T-cell (primary cell): ENCODE results near the gene CDC7. TPM values are rescaled to one million over a fixed set of nuclear protein-coding genes. Genes with fewer than 3 reads are reported as not detected.

Experiments
- ATAC-seq, 4 experiments: fragments of 200-7000 bp in 3 of 4; fragments of 150-1000 bp in 1 of 4; cut with Tn5 transposase; replicated peaks in 1 of 4; 1 replicate in 3 of 4; 2 replicates in 1 of 4; pipeline ENCODE4 v1.10.0; 2021; ENCODE audit warnings: moderate library complexity in 3 of 4, mild to moderate bottlenecking in 2 of 4, moderate number of reproducible peaks in 1 of 4
- CTCF ChIA-PET, 2 donors: fragments of 300-600 bp; sonication (Branson Sonifier 250); formaldehyde crosslinking; loops; one replicate each; lab custom pipeline; 2022; ENCODE audit warnings: antibody characterized with exemption in 2 of 2; lab: Charles Lee
- POLR2A ChIA-PET, 2 donors: fragments of 300-600 bp; sonication (Branson Sonifier 250); formaldehyde crosslinking; loops; one replicate each; lab custom pipeline; 2022; ENCODE audit warnings: antibody characterized with exemption in 2 of 2; lab: Charles Lee
- DNase-seq, 35 experiments: peaks; one replicate each; pipeline versions ENCODE4 v3.0.0 to v3.0.0-alpha.2; 2013 to 2023
- H3K27ac ChIP-seq: one replicate; pipeline ENCODE4 v1.5.1; 2013; ENCODE audit warnings: low read length
- H3K27me3 ChIP-seq, 2 experiments: replicated peaks in 1 of 2; 1 replicate in 1 of 2; 2 replicates in 1 of 2; pipeline versions ENCODE4 v1.6.1 to v1.7.0; 2013; ENCODE audit warnings: low read length in 1 of 2, mixed read lengths in 1 of 2; ENCODE audit not compliant: control insufficient read depth in 2 of 2, insufficient read depth in 2 of 2; ENCODE audit errors: extremely low read depth in 1 of 2
- H3K36me3 ChIP-seq, 2 donors: 1 replicate in 1 of 2; 2 replicates in 1 of 2; pipeline versions ENCODE4 v1.6.1 to v1.7.0; 2013; ENCODE audit warnings: low read length in 1 of 2; ENCODE audit not compliant: control insufficient read depth in 2 of 2, insufficient read depth in 1 of 2; ENCODE audit errors: extremely low read depth in 1 of 2
- H3K4me1 ChIP-seq, 2 experiments: 1 replicate in 1 of 2; 2 replicates in 1 of 2; pipeline versions ENCODE4 v1.6.1 to v1.7.0; 2013; ENCODE audit warnings: low read length in 2 of 2, mixed read lengths in 1 of 2; ENCODE audit not compliant: insufficient read depth in 2 of 2, control insufficient read depth in 1 of 2; ENCODE audit errors: extremely low read depth in 1 of 2
- H3K4me3 ChIP-seq, 2 donors: 1 replicate in 1 of 2; 2 replicates in 1 of 2; pipeline versions ENCODE4 v1.5.1 to v1.7.0; 2013; ENCODE audit warnings: mild to moderate bottlenecking in 2 of 2, low read length in 1 of 2, moderate library complexity in 1 of 2; ENCODE audit not compliant: control insufficient read depth in 1 of 2; ENCODE audit errors: extremely low read depth in 1 of 2
- H3K9me3 ChIP-seq: 2 replicates; pipeline ENCODE4 v1.7.0; 2013
- H3K27ac Mint-ChIP-seq, 2 donors: one replicate each; pipeline ENCODE4 v1.8.0; 2020 to 2021; ENCODE audit warnings: mild to moderate bottlenecking in 2 of 2, mixed read lengths in 2 of 2
- H3K27me3 Mint-ChIP-seq, 2 donors: one replicate each; pipeline ENCODE4 v1.8.0; 2021 to 2022; ENCODE audit warnings: mixed read lengths in 2 of 2
- H3K36me3 Mint-ChIP-seq: one replicate; pipeline ENCODE4 v1.8.0; 2021; ENCODE audit warnings: mixed read lengths
- H3K4me1 Mint-ChIP-seq, 3 donors: one replicate each; pipeline ENCODE4 v1.8.0; 2020 to 2022; ENCODE audit warnings: mixed read lengths in 3 of 3, mild to moderate bottlenecking in 1 of 3
- H3K4me3 Mint-ChIP-seq, 3 donors: one replicate each; pipeline ENCODE4 v1.8.0; 2020 to 2022; ENCODE audit warnings: mild to moderate bottlenecking in 3 of 3, mixed read lengths in 3 of 3, moderate library complexity in 3 of 3
- H3K9me3 Mint-ChIP-seq, 3 donors: one replicate each; pipeline ENCODE4 v1.8.0; 2020 to 2022; ENCODE audit warnings: mixed read lengths in 3 of 3
- WGBS: methylation state at CpG from one replicate; pipeline ENCODE4 v1.1.5; 2013; ENCODE audit warnings: missing lambda C conversion rate; ENCODE audit not compliant: insufficient coverage; 5-methylcytosine and 5-hydroxymethylcytosine counted together
- total RNA-seq, 35 experiments: library from RNA in 6 of 35; stranded (reverse) in 6 of 35; fragments of 120-200 nt in 1 of 35; gene quantifications; one replicate each; pipeline versions ENCODE4 v1.2.1 to v1.2.4 and lab custom pipeline; 2013 to 2026

Gene CDC7
- total RNA-seq, 5 donors from 2014 or later (not counting 1 experiment from before 2014, with no cell fraction given): 3.1 to 6.9 (median 6.3) TPM

- Histone ChIP-seq H3K9me3 (no peaks in the 10 kb centered on the region), H3K4me3 (no peak overlapping the region), H3K27me3 (no peaks in the 10 kb centered on the region), H3K36me3 (no peaks in the 10 kb centered on the region), H3K4me1 (peaks cover 22 to 73% of the 10 kb centered on the region in 2 experiments), H3K27ac (peak overlapping the region; percentile 97)
- Mint-ChIP-seq H3K27ac (peak overlapping the region; percentile 88 to 90), H3K4me1 (peaks cover 57 to 98% (median 92%) of the 10 kb centered on the region in 3 donors), H3K4me3 (peak overlapping the region; percentile 17 to 53 (median 22)), H3K9me3 (peaks cover 0 to 4% (median 2%) of the 10 kb centered on the region in 3 donors), H3K27me3 (no peaks in the 10 kb centered on the region), H3K36me3 (no peaks in the 10 kb centered on the region)
- ATAC-seq: no peak
- 70% methylated on average over 2 of the region's 7 CpGs for WGBS
- CTCF ChIA-PET: no interaction called here
- DNase-seq: no peak
- POLR2A ChIA-PET: interaction anchor here in 1 of 2 donors (0.6 kb wide), 1 partner anchor 8 kb away, joined by 3 read pairs; no protein-coding TSS in a partner anchor
Observed at GRCh38 chr1:91555074-91555730, 54.6 kb downstream of the CDC7 start.

- peak overlapping the region; percentile 17 to 53 (median 17) for H3K4me3 Mint-ChIP-seq
- 7% methylated on average over 2 of the region's 7 CpGs for WGBS
- H3K9me3 ChIP-seq: no peaks in the 10 kb centered on the region
- peak overlapping the region; percentile 88 to 90 for H3K27ac Mint-ChIP-seq
- peaks cover 56 to 95% (median 89%) of the 10 kb centered on the region in 3 donors for H3K4me1 Mint-ChIP-seq
- no peaks in the 10 kb centered on the region for H3K36me3 ChIP-seq
- H3K4me3 ChIP-seq: no peak overlapping the region
- peaks cover 22 to 72% of the 10 kb centered on the region in 2 experiments for H3K4me1 ChIP-seq
- H3K27me3 Mint-ChIP-seq: no peaks in the 10 kb centered on the region
- peak overlapping the region; percentile 97 for H3K27ac ChIP-seq
- H3K9me3 Mint-ChIP-seq: no peaks in the 10 kb centered on the region
- no peaks in the 10 kb centered on the region for H3K27me3 ChIP-seq
- H3K36me3 Mint-ChIP-seq: no peaks in the 10 kb centered on the region
- CTCF ChIA-PET: no interaction called here
- peak in 34 of 35 experiments; percentile 27 to 91 (median 64) for DNase-seq
- ATAC-seq: peak; percentile 92 to 94 (median 92)
- POLR2A ChIA-PET: no interaction called here
Observed at GRCh38 chr1:91555821-91556531, 55.3 kb downstream of the CDC7 start.

GRCh38 chr1:91556556-91556955 is 55.9 kb downstream of the CDC7 start:
- POLR2A ChIA-PET: no interaction called here
- Mint-ChIP-seq H3K27me3 (no peaks in the 10 kb centered on the region), H3K4me1 (peaks cover 56 to 94% (median 88%) of the 10 kb centered on the region in 3 donors), H3K4me3 (peak overlapping the region in 2 of 3 donors; percentile 6 to 53), H3K9me3 (no peaks in the 10 kb centered on the region), H3K36me3 (no peaks in the 10 kb centered on the region), H3K27ac (peak overlapping the region; percentile 88 to 90)
- Histone ChIP-seq H3K27me3 (no peaks in the 10 kb centered on the region), H3K4me3 (no peak overlapping the region), H3K27ac (peak overlapping the region; percentile 97), H3K4me1 (peaks cover 27 to 76% of the 10 kb centered on the region in 2 experiments), H3K36me3 (no peaks in the 10 kb centered on the region), H3K9me3 (no peaks in the 10 kb centered on the region)
- CTCF ChIA-PET: interaction anchor here (0.5 to 1.1 kb wide), 4 partner anchors 44 to 1425 kb away, joined by 3 to 6 read pairs (median 4); no protein-coding TSS in a partner anchor
- DNase-seq (no peak), ATAC-seq (peak in 1 of 4 experiments; percentile 13)
- 75% methylated on average over 2 of the region's 2 CpGs for WGBS

DNA sequence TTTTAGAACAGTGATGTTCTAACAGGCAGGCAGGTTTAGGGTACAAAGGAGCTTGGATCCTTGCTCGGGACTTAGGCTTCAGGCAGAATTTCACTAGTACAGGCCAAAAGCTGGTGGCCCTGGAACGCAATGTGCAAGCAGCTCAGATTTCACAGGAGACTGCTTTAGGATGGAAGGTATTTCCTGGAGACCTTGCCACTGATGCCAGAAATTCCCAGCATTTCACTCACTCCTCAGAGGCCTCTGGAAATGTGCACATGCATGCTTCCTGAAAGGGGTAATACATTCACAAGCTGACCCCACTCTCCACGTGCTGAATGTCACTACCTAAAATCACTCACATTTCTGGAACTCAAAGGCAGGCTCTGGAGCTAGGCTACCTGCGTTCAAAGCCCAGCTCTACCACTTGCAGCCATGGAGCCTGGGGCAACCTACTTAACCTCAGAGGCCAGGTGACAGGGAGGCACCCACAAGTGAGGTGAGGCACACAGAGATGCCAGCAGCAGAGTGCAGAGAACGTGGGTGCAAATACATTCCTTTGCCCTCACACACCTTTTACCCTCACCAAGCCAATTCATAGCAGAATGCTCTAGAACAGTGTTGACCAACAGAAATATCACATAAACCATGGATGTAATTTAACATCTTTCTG is 56.5 kb downstream of the CDC7 start:
- Mint-ChIP-seq H3K4me1 (peaks cover 51 to 94% (median 86%) of the 10 kb centered on the region in 3 donors), H3K9me3 (no peaks in the 10 kb centered on the region), H3K36me3 (no peaks in the 10 kb centered on the region), H3K4me3 (peak overlapping the region in 1 of 3 donors; percentile 53), H3K27ac (peak overlapping the region; percentile 88 to 90), H3K27me3 (no peaks in the 10 kb centered on the region)
- DNase-seq (no peak), ATAC-seq (no peak)
- H3K4me1 ChIP-seq: peaks cover 27 to 79% of the 10 kb centered on the region in 2 experiments
- H3K27ac ChIP-seq: peak overlapping the region; percentile 97
- H3K36me3 ChIP-seq: no peaks in the 10 kb centered on the region
- H3K9me3 ChIP-seq: no peaks in the 10 kb centered on the region
- ChIA-PET POLR2A (interaction anchor here (0.6 to 0.9 kb wide), 2 partner anchors 299 to 1540 kb away, joined by 3 to 4 read pairs; no protein-coding TSS in a partner anchor), CTCF (interaction anchor here (0.5 to 1.1 kb wide), 5 partner anchors 44 to 1801 kb away, joined by 3 to 6 read pairs (median 3); no protein-coding TSS in a partner anchor)
- H3K4me3 ChIP-seq: no peak overlapping the region
- WGBS: 70% methylated on average over 5 of the region's 5 CpGs
- H3K27me3 ChIP-seq: no peaks in the 10 kb centered on the region

DNA sequence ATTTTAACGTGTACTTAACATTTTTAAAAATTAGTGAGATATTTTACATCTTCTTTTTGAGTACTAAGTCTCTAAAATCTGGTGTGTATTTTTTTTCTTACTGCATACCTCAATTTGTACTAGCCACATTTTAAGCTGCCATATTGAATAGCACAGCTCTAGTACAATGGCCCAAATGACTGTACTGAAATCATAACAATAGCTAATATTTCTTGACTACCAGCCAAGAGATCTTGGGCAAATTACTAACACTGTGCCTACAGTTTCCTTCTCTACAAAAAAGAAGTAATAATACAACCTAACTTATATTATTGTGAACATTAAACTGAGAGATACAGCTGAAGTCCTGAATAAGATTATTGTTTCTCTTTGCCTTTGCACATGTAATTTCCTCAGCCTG is 57.2 kb downstream of the CDC7 start:
- Mint-ChIP-seq H3K9me3 (no peaks in the 10 kb centered on the region), H3K4me3 (no peak overlapping the region), H3K27ac (peak overlapping the region; percentile 41 to 56), H3K4me1 (peaks cover 51 to 88% (median 81%) of the 10 kb centered on the region in 3 donors), H3K27me3 (no peaks in the 10 kb centered on the region), H3K36me3 (no peaks in the 10 kb centered on the region)
- peak overlapping the region; percentile 97 for H3K27ac ChIP-seq
- no peaks in the 10 kb centered on the region for H3K36me3 ChIP-seq
- ChIA-PET POLR2A (interaction anchor here in 1 of 2 donors (0.9 kb wide), 1 partner anchor 1540 kb away, joined by 3 read pairs; no protein-coding TSS in a partner anchor), CTCF (interaction anchor here (0.6 to 1.1 kb wide), 3 partner anchors 45 to 1801 kb away, joined by 3 to 5 read pairs (median 3); no protein-coding TSS in a partner anchor)
- ATAC-seq: no peak
- no peaks in the 10 kb centered on the region for H3K27me3 ChIP-seq
- no CpG with 5 or more reads among the region's 1 CpG for WGBS
- peaks cover 27 to 74% of the 10 kb centered on the region in 2 experiments for H3K4me1 ChIP-seq
- DNase-seq: no peak
- H3K9me3 ChIP-seq: no peaks in the 10 kb centered on the region
- H3K4me3 ChIP-seq: no peak overlapping the region
